Cerebellar cortex (tissue), 1 donor: Measurements from ENCODE around the gene SCN9A.
"Not testable (repeated sequence)": the region's sequence is repeated elsewhere in the genome, so short reads cannot be mapped to it uniquely, and the experiment has no call there.

Experiments
- DNase-seq: peaks from one replicate; pipeline ENCODE4 v3.0.0-alpha.2; 2015; ENCODE audit warnings: low spot score

Gene SCN9A

DNA sequence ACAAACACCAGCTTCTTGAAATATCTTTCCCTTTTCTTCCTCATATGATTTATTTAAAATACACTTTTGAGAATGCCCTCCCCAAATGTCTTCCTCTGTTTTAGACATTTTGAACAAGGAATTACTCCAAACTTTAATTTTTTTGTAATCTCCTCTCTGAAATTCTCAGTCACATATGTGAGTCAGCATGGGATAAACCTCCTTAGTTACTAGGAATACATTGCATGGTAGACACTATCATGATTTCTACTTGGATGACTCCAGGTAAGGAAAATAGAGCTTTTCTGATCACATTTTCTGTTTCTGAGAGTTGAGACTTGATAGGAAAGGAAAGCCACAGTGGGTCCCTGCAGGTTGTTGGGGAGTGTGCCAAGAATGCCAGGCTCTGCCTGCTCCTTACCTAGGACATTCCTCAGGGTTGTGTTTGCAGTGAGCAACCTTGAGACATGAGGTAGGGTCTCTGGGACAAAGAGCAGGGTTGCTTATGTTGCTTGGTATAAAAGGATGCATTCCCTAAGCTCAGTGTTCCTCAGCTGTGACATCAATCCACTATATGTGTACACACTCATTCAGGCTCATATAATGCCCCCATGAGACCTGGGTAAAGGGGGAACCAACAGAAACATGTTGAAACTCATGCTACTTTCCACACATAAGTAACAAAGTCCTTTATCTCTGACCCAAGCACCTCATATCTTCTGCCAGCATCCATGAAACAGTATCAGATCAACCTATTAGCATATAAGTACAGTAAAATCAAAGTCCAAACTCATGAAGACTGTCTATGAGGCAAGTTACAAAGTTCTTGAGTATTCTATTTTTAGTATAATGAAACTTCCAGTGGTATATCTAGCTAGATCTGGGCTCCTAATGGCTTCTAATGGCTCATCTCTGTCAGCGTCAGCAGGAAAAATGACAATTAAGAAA lies 135.1 kb downstream of the SCN9A start:
- DNase-seq: no peak

DNA sequence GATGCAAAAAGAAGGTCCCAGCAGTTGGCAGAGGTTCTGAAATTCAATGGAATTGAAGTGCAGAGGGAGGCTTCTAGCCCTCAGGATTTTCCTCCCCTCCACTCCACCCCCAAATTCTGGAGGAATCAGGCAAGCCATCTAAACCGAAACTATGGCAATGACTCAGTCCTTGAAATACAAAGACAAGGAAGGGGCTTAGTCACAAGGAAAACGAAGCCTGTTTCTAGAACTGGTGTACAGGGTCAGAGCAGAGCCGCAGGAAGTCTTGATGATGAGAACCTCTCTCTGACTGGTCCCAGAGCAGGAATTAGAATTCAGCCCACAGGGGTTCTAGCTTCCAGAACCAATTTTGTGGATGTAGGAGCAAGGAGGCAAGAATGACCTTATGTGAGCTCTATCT lies 136.2 kb downstream of the SCN9A start:
- DNase-seq: no peak

DNA sequence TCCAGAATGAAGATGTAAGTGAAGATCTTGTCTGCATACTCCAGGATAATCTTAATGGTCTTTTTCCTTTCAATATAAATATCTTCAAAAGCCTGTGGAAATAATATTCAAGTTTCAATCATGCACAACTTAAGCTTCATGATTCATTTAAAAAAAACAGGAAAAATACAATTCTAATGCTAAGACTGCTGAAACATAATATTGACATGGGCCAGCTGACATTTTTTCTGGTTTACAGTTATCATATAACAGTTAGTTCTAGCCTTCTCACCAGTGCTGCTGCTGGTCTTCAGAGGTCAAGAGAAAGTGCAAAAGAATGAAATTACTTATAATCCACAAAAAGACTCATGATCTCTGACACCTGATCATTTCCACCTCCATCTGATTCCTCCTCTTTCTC lies 137.6 kb downstream of the SCN9A start:
- no peak for DNase-seq

DNA sequence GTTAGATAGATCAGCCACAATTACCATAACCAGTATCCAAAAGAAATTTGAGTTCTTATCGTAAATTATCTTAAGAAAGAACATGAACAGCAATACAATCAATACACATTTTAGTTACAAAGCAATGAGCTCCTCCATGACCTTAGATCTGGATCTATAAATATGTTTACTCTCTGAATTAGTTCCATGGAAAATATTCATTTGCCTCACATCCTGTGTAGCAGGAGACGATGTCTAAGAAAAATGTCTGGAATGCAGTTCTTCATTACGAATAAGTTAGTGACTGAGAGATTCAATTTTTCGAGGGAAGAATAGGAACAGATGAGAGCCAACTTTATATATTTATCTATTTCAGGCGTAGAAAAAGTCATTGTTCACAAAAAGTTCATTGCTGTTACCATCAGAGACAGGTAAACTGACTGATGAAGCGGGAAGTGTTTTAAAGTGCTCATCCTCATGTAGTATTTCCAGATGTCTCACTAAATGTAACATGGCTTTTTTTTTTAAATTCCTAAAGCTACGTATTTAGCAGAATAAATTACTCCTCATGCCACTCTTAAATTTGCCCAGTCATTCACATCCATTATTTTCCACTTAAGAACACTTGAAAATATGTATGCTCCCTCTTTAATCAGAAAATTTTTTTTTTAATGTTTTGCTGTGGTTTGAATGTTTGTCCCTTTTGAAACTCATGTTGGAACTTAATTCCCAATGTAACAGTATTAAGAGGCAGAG lies 141.5 kb downstream of the SCN9A start:
- DNase-seq: no peak

DNA sequence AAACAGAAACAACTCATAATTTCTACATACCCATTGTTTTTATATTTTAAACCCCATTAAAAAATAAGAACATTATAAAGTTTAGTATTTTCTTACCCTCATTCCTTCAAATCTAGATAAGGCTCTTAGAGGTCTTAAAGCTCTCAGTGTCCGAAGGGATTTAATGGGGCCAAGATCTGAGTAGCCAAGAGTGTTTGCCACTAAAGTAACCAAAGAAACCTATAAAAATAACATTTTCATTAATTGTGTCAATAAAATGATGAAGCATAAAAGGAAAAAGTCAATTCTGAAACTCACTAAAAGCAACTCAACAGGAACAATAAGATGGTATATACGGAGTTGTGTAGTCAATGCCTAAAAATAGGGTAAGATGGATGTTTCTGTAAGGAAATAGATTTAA lies 142.5 kb downstream of the SCN9A start:
- DNase-seq: no peak

DNA sequence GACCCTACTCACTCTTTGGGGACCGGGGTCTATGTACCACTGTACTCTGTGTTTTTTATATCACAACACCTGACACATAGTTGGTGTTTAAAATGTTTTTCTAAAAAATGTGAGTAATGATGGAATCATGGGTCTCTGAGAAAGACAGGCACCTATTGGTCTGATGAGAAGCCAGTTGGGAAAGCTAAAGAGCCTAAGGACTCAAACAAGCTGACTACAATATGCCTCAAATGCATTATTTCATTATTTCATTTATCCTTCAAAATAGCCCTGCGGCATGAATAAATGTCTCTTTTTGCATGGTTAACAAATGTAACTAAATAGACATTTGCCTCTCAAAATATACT lies 145.0 kb downstream of the SCN9A start:
- no peak for DNase-seq

DNA sequence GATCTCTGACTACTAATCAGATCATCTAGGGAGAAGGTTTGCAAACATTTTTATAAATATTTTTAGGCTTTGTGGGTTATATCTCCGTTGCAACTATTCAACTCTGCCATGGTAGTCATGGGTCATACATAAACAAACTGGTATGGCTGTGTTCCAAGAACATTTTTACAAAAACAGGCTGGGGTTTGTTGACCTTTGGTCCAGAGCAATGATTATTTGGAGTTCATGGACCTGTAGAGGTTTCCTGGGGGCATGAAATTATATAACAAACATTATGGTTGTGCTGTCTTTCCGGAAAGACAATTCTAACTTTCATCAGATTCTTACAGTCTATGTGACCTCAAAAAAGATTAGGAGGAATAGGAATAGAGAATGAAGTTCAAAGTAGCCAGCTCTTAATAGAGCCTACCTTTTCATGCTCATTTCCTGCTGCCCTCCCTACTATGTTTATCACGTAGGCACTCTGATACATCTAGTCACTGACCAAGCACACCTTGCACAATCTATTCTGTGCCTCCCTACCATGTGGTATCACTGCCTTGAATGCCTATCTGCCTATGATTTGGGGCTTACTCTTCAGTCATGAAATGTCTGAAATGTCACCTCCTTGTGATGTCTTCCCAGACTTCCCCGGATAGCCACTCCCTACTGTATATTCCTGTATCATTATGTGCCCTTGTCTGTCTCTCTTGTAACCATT lies 145.6 kb downstream of the SCN9A start:
- no peak for DNase-seq

DNA sequence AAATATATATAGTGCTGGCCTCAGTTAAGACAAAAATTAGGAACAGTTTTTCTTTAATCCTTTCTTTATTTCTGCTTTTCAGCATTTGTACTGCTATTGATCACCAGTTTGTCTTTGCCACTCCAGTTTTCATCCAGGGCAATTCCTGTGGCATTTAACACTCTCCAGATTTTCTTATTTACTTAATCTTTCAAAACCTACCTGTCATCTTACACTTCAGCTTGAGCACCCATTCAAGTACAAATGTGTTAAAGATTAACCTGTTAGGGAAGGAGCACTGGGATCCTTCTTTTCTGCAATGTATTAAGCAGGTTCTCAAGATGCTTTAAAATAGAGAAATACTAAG lies 146.1 kb downstream of the SCN9A start:
- no peak for DNase-seq

DNA sequence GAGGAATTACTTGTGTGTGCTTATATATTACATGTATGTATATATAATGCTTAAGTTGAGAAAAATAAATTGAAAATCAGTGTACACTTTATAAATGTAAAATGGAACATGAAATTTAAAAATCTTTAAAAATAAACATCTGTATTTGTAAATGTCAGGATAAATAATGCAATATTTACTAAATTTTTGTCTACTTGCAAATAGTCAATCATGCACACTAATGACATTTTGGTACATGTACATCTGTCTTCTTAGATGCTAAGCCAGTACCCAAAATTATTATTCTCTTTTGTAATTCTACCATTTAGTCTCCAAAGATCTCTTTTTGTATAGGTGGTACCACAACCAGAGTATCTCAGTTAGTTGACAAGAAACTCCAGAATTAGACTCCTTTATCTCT lies 151.5 kb downstream of the SCN9A start:
- no peak for DNase-seq

DNA sequence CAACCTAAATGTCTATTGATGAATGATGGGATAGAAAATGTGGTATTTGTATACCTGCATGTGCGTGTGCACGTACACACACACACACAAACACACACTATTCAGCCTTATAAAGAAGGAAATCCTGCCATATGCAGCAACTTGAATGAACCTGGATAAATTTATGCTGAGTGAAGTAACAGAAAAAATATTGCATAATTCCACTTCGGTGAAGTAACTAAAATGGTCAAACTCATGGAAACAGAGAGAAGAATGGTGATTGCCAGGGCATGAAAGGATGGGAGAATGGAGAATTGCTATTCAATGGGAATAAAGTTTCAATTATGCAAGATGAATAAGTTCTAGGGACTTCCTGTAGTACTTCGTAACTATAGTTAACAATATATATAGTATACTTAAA lies 152.4 kb downstream of the SCN9A start:
- DNase-seq: no peak

DNA sequence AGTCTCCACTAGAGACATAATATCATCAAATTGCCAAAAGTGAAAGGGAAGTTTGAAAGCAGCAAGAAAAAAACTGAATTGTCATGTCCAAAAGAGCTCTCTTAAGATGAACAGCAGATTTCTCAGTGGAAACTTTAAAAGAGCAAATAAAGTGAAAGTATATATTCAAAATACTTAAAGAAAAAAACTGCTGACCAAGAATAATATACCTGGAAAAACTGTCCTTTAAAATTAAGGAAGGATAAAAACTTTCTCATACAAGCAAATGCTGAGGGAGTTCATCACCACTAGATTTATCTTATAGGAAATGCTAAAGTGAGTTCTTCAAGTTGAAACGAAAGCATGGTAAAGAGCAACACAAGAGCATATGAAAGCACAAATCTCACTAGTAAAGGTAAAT lies 164.7 kb downstream of the SCN9A start:
- DNase-seq: no peak

DNA sequence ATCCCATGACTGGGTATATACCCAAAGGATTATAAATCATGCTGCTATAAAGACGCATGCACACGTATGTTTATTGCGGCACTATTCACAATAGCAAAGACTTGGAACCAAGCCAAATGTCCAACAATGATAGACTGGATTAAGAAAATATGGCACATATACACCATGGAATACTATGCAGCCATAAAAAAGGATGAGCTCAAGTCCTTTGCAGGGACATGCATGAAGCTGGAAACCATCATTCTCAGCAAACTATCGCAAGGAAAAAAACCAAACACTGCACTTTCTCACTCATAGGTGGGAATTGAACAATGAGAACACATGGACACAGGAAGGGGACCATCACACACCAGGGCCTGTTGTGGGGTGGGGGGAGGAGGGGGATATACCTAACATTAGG lies 165.8 kb downstream of the SCN9A start:
- not testable (repeated sequence) for DNase-seq

DNA sequence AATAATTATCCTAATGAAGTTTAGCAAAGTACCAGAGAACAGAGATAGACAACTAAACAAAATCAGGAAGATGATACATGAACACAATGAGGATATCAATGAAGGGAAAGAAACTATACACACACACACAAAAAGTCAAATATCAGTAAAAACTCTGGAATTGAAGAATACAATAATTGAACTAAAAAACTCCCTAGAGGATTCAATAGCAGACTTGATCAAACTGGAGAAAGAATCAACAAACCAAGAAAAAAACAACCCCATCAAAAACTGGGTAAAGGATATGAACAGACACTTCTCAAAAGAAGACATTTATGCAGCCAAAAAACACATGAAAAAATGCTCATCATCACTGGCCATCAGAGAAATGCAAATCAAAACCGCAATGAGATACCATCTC lies 166.4 kb downstream of the SCN9A start:
- not testable (repeated sequence) for DNase-seq

DNA sequence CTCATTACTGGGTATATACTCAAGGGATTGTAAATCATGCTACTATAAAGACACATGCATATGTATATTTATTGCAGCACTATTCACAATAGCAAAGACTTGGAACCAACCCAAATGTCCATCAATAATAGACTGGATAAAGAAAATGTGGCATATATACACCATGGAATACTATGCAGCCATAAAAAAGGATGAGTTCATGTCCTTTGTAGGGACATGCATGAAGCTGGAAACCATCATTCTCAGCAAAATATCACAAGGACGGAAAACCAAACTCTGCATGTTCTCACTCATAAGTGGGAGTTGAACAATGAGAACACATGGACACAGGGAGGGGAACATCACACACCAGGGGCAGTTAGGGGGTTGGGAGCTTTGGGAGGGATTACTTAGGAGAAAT lies 169.6 kb downstream of the SCN9A start:
- not testable (repeated sequence) for DNase-seq

DNA sequence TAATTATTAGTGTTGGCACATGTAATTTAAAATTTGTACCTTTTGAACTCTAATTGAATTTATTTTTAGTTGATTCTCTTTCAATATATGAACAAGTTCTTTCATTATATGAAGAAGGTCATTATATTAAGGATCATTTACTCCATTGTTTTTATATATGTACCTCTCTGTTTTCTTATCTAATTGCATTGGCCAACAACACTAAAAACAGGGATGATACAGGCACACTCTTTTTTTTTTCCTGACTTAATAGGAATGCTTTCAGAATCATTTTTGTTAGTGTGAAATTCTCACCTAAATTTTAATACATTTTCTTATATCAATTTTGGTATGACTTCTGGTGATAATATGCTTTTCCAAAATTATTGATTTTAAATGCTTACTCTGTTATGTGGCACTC lies 173.0 kb downstream of the SCN9A start:
- DNase-seq: no peak

DNA sequence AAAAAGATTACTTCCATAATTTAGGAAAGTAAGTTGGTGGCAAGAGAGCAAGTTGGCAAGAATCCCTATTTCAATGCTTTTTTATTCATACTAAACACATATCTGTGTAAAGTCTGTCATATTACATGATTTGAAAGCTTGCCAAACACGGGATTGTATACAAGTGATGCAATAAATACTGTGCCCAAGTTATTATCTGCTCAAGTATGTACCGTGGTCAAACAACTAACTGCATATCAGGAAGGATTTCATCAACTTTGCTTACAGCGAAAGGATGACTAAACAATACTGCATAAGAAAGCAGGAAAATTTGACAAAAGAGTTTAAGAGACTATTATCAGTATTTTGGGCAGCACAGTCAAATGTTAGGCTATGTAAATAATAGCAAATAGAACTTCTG lies 178.3 kb downstream of the SCN9A start:
- no peak for DNase-seq

DNA sequence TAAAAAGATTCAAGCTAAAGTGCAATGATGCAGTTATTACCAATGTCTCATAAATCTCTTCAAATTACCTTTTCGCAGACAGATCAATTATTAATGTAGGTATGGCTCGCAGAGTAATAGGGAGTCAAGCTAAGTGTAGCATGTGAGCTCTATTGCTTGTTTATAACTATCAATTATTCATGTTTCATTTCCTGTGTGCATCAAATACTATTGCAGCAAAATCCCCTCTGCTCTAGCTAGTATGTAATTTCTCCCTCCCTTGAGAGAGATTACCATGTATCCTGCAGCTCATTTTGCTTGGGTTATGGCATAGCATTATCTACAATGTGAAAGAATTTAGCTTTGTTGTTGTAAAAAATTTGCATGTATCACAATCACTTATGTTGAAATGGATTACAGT lies 182.3 kb downstream of the SCN9A start:
- no peak for DNase-seq

DNA sequence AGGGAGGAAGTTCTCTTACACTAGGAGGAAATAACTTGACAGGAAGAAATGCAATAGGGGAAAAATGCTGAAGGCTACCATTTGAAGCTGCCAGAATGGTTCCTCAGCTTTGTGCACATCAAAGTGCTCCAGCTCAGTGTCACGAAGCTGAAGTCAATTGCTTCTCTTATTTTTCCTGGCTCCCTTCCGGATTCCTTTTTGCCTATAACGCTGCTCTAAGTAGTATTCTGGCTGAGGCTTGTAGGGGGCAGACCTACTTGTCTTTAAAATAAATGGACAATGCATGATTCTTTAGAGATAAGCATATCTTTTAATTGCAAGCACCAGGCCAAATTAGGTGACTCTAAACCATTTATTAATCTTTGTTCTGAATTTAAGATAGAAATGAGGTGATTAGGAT lies 187.7 kb downstream of the SCN9A start:
- DNase-seq: no peak

DNA sequence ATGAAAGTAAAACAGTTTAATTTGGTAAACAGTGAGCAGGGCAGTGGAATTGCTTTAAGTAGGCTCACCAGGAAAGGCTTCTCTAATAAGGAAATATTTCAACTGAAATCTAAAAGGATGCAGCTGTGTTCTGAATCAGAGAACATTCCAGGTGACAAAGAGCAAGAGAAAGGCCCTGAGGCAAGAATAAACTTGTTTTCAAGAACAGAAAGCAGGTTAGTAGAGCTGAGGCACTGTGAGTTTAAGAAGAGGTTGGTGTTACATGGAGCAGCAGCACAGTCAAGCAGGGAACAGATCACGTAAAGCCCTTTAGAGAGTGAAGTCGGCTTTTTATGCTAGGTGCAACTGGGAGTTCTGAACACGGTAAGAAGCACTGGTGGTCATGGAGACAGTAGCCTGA lies 191.0 kb downstream of the SCN9A start:
- DNase-seq: no peak

DNA sequence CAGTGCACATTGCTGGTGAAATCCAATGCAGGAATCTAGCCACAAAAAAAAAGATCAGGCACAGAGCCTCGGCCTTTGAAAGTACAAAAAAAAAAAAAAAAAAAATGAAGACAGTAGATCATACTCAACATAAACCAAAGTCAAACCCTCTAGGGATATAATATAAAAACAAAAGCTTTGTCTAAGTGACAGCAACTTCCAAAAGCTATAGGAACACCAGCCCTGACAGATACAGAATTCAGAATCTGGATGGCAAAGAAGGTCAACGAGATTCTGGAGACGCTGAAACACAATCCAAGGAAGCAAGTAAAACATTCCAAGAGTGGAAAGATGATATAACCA lies 194.0 kb downstream of the SCN9A start:
- no peak for DNase-seq

DNA sequence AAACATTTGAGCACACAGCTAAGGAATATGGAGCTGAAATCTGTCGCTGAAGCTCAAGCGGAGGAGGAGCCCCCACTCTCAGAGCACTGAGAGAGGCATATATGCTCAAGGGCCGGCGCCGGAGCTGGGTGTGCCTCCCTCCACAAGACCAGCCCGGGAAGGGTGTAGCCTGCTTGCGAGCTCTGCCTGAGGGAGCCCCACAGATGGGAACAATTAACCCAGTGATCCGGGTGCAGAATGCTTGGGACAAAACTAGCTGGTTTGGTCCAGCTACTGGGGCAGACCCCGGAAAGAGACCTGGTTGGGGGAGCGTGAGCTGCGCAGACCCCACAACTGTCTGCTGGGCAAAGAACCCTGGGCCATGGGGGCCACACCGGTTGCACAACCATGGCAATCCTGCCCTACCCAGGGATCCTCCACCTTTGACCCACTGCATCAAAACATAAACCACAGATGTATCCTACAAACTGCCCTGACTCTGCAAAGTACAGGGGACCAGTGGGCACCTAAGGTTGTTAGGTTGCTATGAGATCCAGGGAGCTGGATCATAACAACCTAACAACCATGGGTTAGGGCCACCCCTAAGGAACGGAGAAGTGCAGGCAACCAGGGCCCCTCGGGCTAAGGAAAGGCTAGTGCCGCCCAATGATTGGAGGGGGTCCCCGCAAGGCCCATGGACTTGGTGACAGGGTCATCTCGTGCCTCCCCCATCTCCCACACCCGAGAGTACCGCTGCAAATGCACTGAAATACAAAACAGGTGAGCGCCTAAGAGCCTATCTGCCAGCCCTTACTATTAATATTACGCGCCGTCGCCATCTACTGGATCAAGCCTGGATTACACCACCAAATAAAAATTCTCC lies 194.6 kb downstream of the SCN9A start:
- DNase-seq: peak; percentile 37

DNA sequence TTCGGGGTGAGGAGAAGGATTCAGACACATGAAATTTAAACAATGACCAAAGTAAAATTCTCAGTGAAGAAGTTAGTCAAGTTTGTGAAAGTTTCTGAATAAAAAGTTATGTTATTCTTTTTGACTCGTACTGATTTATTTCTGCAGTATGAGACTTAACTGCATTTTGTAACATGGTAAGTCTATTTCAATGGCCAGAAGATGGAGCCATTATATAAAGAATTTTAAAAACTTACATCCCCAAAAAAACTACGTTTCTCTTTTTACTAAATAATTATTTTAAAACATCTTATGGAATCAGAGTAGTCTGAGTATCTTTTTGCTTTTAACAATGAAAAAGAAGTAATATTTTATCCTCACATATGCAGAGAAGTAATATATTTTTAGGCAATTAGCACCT lies 196.5 kb downstream of the SCN9A start:
- DNase-seq: no peak
